IMR-90 (cell line): ENCODE measurements around the gene TBX10. TPM values are rescaled to one million over a fixed set of nuclear protein-coding genes. Genes with fewer than 3 reads are reported as not detected.

Experiments used
- ATAC-seq: fragments of 200-7000 bp; cut with Tn5 transposase; 2 replicates; pipeline ENCODE4 v1.9.1; 2020; ENCODE audit warnings: low read depth, mild to moderate bottlenecking, moderate library complexity
- BruUV-seq: library from RNA; stranded (reverse); fragments of 400-500 nt; replicated peaks from 2 replicates; lab custom pipeline; 2021; lab: Mats Ljungman, UMichigan
- CTCF ChIA-PET: fragments of 300-600 bp; formaldehyde crosslinking; extraction: SDS; loops from one replicate; lab custom pipeline; 2021; ENCODE audit warnings: antibody characterized with exemption; lab: Yijun Ruan, JAX
- POLR2A ChIA-PET: fragments of 300-600 bp; sonication (Branson Sonifier 250); formaldehyde crosslinking; loops from one replicate; lab custom pipeline; 2022; ENCODE audit warnings: antibody characterized with exemption; ENCODE audit not compliant: unreplicated experiment; lab: Charles Lee
- DNase-seq: peaks from one replicate; pipeline ENCODE4 v3.0.0; 2013
- H2AFZ ChIP-seq: replicated peaks from 2 replicates; pipeline ENCODE3; 2013; ENCODE audit warnings: low read length, mild to moderate bottlenecking; ENCODE audit not compliant: poor library complexity
- H2AK5ac ChIP-seq: 2 replicates; pipeline ENCODE4 v1.6.1; 2013; ENCODE audit warnings: low read depth, low read length, inconsistent platforms
- H2AK9ac ChIP-seq: replicated peaks from 2 replicates; pipeline ENCODE3; 2013; ENCODE audit warnings: mild to moderate bottlenecking, low read depth, low read length, moderate library complexity; ENCODE audit not compliant: poor library complexity
- H2BK120ac ChIP-seq: 2 replicates; pipeline ENCODE4 v1.6.1; 2013; ENCODE audit warnings: low read depth, low read length, inconsistent platforms
- H2BK15ac ChIP-seq: 3 replicates; pipeline ENCODE4 v1.6.1; 2013; ENCODE audit warnings: low read depth, low read length, inconsistent platforms
- H2BK20ac ChIP-seq: 2 replicates; pipeline ENCODE4 v1.6.1; 2013; ENCODE audit warnings: low read depth, mild to moderate bottlenecking, inconsistent platforms, low read length, moderate library complexity
- H2BK5ac ChIP-seq: 2 replicates; pipeline ENCODE4 v1.6.1; 2013; ENCODE audit warnings: mild to moderate bottlenecking, low read depth, low read length, inconsistent platforms; ENCODE audit not compliant: poor library complexity, severe bottlenecking
- H3K14ac ChIP-seq: replicated peaks from 2 replicates; pipeline ENCODE4 v1.6.1; 2013; ENCODE audit warnings: low read depth, low read length, inconsistent platforms
- H3K18ac ChIP-seq: 2 replicates; pipeline ENCODE4 v1.6.1; 2013; ENCODE audit warnings: low read depth, low read length, control low read depth
- H3K23ac ChIP-seq: 2 replicates; pipeline ENCODE4 v1.6.1; 2013; ENCODE audit warnings: low read depth, low read length, inconsistent platforms
- H3K27ac ChIP-seq: 2 replicates; pipeline ENCODE4 v1.5.1; 2013; ENCODE audit warnings: mild to moderate bottlenecking, control low read depth, low read length; ENCODE audit not compliant: insufficient read depth
- H3K27me3 ChIP-seq: 2 replicates; pipeline ENCODE4 v1.6.1; 2013; ENCODE audit warnings: low read length; ENCODE audit not compliant: control insufficient read depth, insufficient read depth
- H3K36me3 ChIP-seq: 2 replicates; pipeline ENCODE4 v1.6.1; 2013; ENCODE audit warnings: low read length, mixed read lengths; ENCODE audit not compliant: control insufficient read depth, insufficient read depth
- H3K4ac ChIP-seq: 2 replicates; pipeline ENCODE4 v1.6.1; 2013; ENCODE audit warnings: low read depth, low read length, inconsistent platforms
- H3K4me1 ChIP-seq: 2 replicates; pipeline ENCODE4 v1.6.1; 2013; ENCODE audit warnings: low read length, mixed read lengths; ENCODE audit not compliant: control insufficient read depth, insufficient read depth
- H3K4me2 ChIP-seq: 2 replicates; pipeline ENCODE4 v1.6.1; 2013; ENCODE audit warnings: low read depth, mild to moderate bottlenecking, control low read depth, low read length, moderate library complexity
- H3K4me3 ChIP-seq: 2 replicates; pipeline ENCODE4 v1.5.1; 2013; ENCODE audit warnings: low read depth, mild to moderate bottlenecking, control low read depth, low read length, moderate library complexity; ENCODE audit not compliant: insufficient read depth
- H3K56ac ChIP-seq: 2 replicates; pipeline ENCODE4 v1.6.1; 2013; ENCODE audit warnings: low read length, inconsistent platforms; ENCODE audit not compliant: insufficient read depth; ENCODE audit errors: extremely low read depth
- H3K79me1 ChIP-seq, 2 experiments: 2 replicates each; pipeline ENCODE4 v1.6.1; 2013; ENCODE audit warnings: low read length in 2 of 2, inconsistent platforms in 1 of 2, low read depth in 1 of 2
- H3K9ac ChIP-seq: 2 replicates; pipeline ENCODE4 v1.6.1; 2013; ENCODE audit warnings: low read depth, low read length, control low read depth
- H3K9me1 ChIP-seq: 2 replicates; pipeline ENCODE4 v1.6.1; 2013; ENCODE audit warnings: low read length, inconsistent platforms; ENCODE audit not compliant: insufficient read depth
- H3K9me3 ChIP-seq: 2 replicates; pipeline ENCODE4 v1.6.1; 2013; ENCODE audit warnings: low read length; ENCODE audit not compliant: control insufficient read depth, insufficient read depth
- H4K20me1 ChIP-seq: 2 replicates; pipeline ENCODE4 v1.6.1; 2013; ENCODE audit warnings: low read length, inconsistent platforms; ENCODE audit not compliant: insufficient read depth
- H4K5ac ChIP-seq: 2 replicates; pipeline ENCODE4 v1.6.1; 2013; ENCODE audit warnings: mild to moderate bottlenecking, low read depth, low read length, control low read depth
- H4K8ac ChIP-seq, 2 experiments: 2 replicates each; pipeline ENCODE4 v1.6.1; 2013; ENCODE audit warnings: low read depth in 2 of 2, low read length in 2 of 2, control low read depth in 1 of 2, inconsistent platforms in 1 of 2
- H4K91ac ChIP-seq: 2 replicates; pipeline ENCODE4 v1.6.1; 2013; ENCODE audit warnings: low read depth, low read length, inconsistent platforms; ENCODE audit not compliant: insufficient read depth
- BHLHE40 ChIP-seq: fragments of 150-350 bp; IDR thresholded peaks from 2 replicates; pipeline ENCODE4 v1.6.1; 2016; ENCODE audit warnings: mild to moderate bottlenecking, low read depth, low read length
- CEBPB ChIP-seq: IDR thresholded peaks from 2 replicates; pipeline ENCODE4 v1.6.1; 2012; ENCODE audit warnings: low read depth, low read length, improper control_type of control experiment
- MAFK ChIP-seq: IDR thresholded peaks from 2 replicates; pipeline ENCODE4 v1.6.1; 2012; ENCODE audit warnings: low read depth, low read length, improper control_type of control experiment
- MAZ ChIP-seq: IDR thresholded peaks from 2 replicates; pipeline ENCODE4 v1.6.1; 2012; ENCODE audit warnings: low read depth, mild to moderate bottlenecking, low read length, improper control_type of control experiment, moderate library complexity, borderline replicate concordance
- MXI1 ChIP-seq: IDR thresholded peaks from 2 replicates; pipeline ENCODE4 v1.6.1; 2012; ENCODE audit warnings: low read depth, mild to moderate bottlenecking, low read length, moderate library complexity, borderline replicate concordance
- NFE2L2 ChIP-seq: fragments of 150-350 bp; IDR thresholded peaks from 2 replicates; pipeline ENCODE4 v1.6.1; 2016; ENCODE audit warnings: low read depth, mild to moderate bottlenecking, low read length
- POLR2A ChIP-seq: IDR thresholded peaks from 2 replicates; pipeline ENCODE4 v1.6.1; 2012; ENCODE audit warnings: mild to moderate bottlenecking, low read depth, low read length
- RAD21 ChIP-seq: IDR thresholded peaks from 2 replicates; pipeline ENCODE4 v1.6.1; 2012; ENCODE audit warnings: low read length, improper control_type of control experiment
- RCOR1 ChIP-seq: IDR thresholded peaks from 2 replicates; pipeline ENCODE4 v1.6.1; 2012; ENCODE audit warnings: mild to moderate bottlenecking, low read length, improper control_type of control experiment; ENCODE audit not compliant: insufficient replicate concordance
- RFX5 ChIP-seq: IDR thresholded peaks from 2 replicates; pipeline ENCODE4 v1.8.0; 2012; ENCODE audit warnings: low read depth, mild to moderate bottlenecking, low read length, moderate library complexity
- WGBS, 2 experiments: methylation state at CpG; one replicate each; pipeline versions ENCODE4 v1.1.5 to v1.1.7; 2013; ENCODE audit warnings: missing lambda C conversion rate in 2 of 2; ENCODE audit not compliant: insufficient read length in 1 of 2; ENCODE audit errors: extremely low coverage in 2 of 2; 5-methylcytosine and 5-hydroxymethylcytosine counted together
- dilution Hi-C: fragments of 300-500 bp; cut with HindIII; formaldehyde crosslinking; loops from one replicate; pipeline ENCODE4 v1.14.3; 2018; ENCODE audit warnings: low sequenced_read_pairs; ENCODE audit not compliant: unreplicated experiment
- in situ Hi-C: fragments of 300-500 bp; cut with MboI; formaldehyde crosslinking; loops from 3 replicates; pipeline ENCODE4 v1.14.3; 2019; ENCODE audit warnings: low sequenced_read_pairs, inconsistent platforms, mixed read lengths
- intact Hi-C: fragments of 100-400 bp; cut with micrococcal nuclease; formaldehyde crosslinking; loops from 2 replicates; pipeline ENCODE4 v1.10.0; 2022
- polyA plus RNA-seq, 3 experiments: library from polyadenylated mRNA; depleted of rRNA; stranded (reverse); fragments of >200 nt; gene quantifications; 2 replicates each; pipeline ENCODE4 v1.2.3, GENCODE V29; 2012; ENCODE audit warnings: low replicate concordance in 1 of 3
- total RNA-seq: library from RNA; depleted of rRNA; stranded (reverse); fragments of >200 nt; gene quantifications from 2 replicates; pipeline ENCODE4 v1.2.3, GENCODE V29; 2012
- TF ChIP-seq, protein P1 (sequence below): fragments of 150-350 bp; IDR thresholded peaks from 2 replicates; pipeline ENCODE4 v1.6.1; 2017; ENCODE audit warnings: mild to moderate bottlenecking, antibody characterized with exemption, low read length, low read depth
- TF ChIP-seq, protein P2 (sequence below): conservative IDR thresholded peaks from 2 replicates; pipeline ENCODE4 v1.5.1; 2012; ENCODE audit warnings: mild to moderate bottlenecking, low read depth, low read length, improper control_type of control experiment
- TF ChIP-seq, protein P3 (sequence below): fragments of 150-350 bp; IDR thresholded peaks from 2 replicates; pipeline ENCODE4 v1.6.1; 2016; ENCODE audit warnings: low read depth, mild to moderate bottlenecking, low read length, moderate library complexity, borderline replicate concordance

The TBX10 gene
- total and polyA plus RNA-seq, 2 of the 4 experiments (the other 2 are of a cell fraction), result not detected

DNA sequence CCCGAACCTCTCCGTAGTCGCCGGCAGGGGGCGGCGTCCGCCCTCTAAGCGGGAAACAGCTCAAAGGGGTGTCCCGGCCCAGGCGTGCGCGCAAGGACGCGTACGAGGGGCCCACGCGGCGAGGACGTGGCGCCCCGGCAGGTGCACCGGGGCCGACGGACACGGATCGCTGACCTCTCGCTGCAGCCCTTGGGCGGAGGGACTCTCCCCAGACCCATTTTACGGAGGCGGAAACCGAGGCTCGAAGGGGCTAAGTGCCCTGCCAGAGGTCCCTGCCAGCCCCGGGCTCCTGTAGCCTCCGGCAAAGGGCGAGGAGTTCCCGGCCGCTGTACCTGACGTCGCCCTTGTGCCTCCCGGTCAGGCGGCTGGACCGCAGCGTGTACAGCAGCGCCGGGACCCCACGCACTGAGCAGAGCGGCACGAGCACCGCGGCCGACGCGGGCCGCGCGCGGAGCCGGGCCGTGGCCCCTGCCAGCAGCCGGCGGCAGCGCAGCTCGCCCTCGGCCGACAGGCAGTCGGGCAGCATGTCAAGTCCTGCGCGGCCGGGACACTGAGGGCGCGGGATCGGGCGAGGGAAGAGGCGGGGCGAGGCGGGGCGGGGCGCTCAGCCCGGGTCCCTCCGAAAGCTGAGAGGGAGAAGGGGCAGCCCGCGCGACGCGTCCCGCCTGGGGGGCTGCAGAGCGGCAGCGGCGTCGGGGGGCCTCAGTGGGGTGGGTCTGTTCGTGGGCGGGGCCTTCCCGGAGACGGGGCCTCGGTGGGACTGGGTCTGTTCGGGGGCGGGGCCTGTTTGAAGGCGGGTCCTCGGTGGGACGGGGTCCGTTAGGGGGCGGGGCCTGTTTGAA lies 10.0 kb downstream of the TBX10 start, which contains the start of gene NUDT8:
Gene NUDT8, minus strand, starts transcription at position 552 of the 842 bp plus-strand sequence. Its CDS starts 26 bp downstream, at position 526.
- Histone ChIP-seq H4K20me1 (no peaks in the 10 kb centered on the region), H3K4me3 (peak within 1 kb of the TSS; percentile 88), H2AFZ (peak within 1 kb of the TSS; percentile 100), H4K91ac (peak within 1 kb of the TSS; percentile 70; the same call in 1 of the 2 replicates), H3K36me3 (no peaks in the 10 kb centered on the region), H3K27me3 (peaks cover under 1% of the 10 kb centered on the region; the same call in 1 of the 2 replicates), H3K9ac (peak within 1 kb of the TSS; percentile 75), H4K5ac (peak within 1 kb of the TSS; percentile 52; the same call in 1 of the 2 replicates), H3K9me3 (no peaks in the 10 kb centered on the region), H3K18ac (no peak within 1 kb of the TSS), H3K4me1 (0 out of 2 replicates have a peak, but pooled peaks cover 3% of the 10 kb centered on the region), H3K4ac (peak within 1 kb of the TSS; percentile 70), H3K56ac (no peak within 1 kb of the TSS), H3K4me2 (peak within 1 kb of the TSS; percentile 92), H4K8ac (peak within 1 kb of the TSS; percentile 74 to 80; a peak in 2 of 4 replicates), H3K79me1 (no peaks in the 10 kb centered on the region), H3K9me1 (peaks cover 4% of the 10 kb centered on the region; the same call in 1 of the 2 replicates), H2BK120ac (no peak within 1 kb of the TSS), H2AK5ac (peak within 1 kb of the TSS; percentile 46; the same call in 1 of the 2 replicates), H3K14ac (peak within 1 kb of the TSS; percentile 73), H2BK15ac (no peak within 1 kb of the TSS), H2AK9ac (peak within 1 kb of the TSS; percentile 91), H2BK5ac (no peak within 1 kb of the TSS), H3K27ac (peak within 1 kb of the TSS; percentile 61), H2BK20ac (no peak within 1 kb of the TSS), H3K23ac (peak within 1 kb of the TSS; percentile 56; the same call in 1 of the 2 replicates)
- POLR2A ChIA-PET, result interaction anchor here (0.7 kb wide), 1 partner anchor 34 kb away, joined by 6 read pairs; no protein-coding TSS in a partner anchor
- ATAC-seq (peak; percentile 74), DNase-seq (peak; percentile 68)
- BruUV-seq, result no TSS peak
- WGBS, 2 experiments, result 0% methylated on average over 34 of the region's 102 CpGs; no CpG with 5 or more reads in 1 of the 2 experiments
- CTCF ChIA-PET, result interaction anchor here (0.6 to 2.0 kb wide), 8 partner anchors 12 to 66 kb away, joined by 3 to 7 read pairs (median 4); no protein-coding TSS in a partner anchor
- in situ Hi-C loops, result no loop called here
- intact Hi-C loops, result no loop called here
- dilution Hi-C loops, result no loop called here
- TF ChIP-seq BHLHE40, result 0 out of 2 replicates have a peak, but pooled peaks have one; percentile 22
- no peak for TF ChIP-seq RFX5
- no peak for TF ChIP-seq POLR2A
- TF ChIP-seq NFE2L2, result no peak
- TF ChIP-seq MAZ, result peak; percentile 67; the same call in 1 of the 2 replicates
- TF ChIP-seq, protein P1, sequence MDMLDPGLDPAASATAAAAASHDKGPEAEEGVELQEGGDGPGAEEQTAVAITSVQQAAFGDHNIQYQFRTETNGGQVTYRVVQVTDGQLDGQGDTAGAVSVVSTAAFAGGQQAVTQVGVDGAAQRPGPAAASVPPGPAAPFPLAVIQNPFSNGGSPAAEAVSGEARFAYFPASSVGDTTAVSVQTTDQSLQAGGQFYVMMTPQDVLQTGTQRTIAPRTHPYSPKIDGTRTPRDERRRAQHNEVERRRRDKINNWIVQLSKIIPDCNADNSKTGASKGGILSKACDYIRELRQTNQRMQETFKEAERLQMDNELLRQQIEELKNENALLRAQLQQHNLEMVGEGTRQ, result no peak
- TF ChIP-seq, protein P2, sequence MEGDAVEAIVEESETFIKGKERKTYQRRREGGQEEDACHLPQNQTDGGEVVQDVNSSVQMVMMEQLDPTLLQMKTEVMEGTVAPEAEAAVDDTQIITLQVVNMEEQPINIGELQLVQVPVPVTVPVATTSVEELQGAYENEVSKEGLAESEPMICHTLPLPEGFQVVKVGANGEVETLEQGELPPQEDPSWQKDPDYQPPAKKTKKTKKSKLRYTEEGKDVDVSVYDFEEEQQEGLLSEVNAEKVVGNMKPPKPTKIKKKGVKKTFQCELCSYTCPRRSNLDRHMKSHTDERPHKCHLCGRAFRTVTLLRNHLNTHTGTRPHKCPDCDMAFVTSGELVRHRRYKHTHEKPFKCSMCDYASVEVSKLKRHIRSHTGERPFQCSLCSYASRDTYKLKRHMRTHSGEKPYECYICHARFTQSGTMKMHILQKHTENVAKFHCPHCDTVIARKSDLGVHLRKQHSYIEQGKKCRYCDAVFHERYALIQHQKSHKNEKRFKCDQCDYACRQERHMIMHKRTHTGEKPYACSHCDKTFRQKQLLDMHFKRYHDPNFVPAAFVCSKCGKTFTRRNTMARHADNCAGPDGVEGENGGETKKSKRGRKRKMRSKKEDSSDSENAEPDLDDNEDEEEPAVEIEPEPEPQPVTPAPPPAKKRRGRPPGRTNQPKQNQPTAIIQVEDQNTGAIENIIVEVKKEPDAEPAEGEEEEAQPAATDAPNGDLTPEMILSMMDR, result peak; percentile 85
- TF ChIP-seq MXI1, result peak; percentile 27; the same call in 1 of the 2 replicates
- peak; percentile 36 for TF ChIP-seq RCOR1
- TF ChIP-seq, protein P3, sequence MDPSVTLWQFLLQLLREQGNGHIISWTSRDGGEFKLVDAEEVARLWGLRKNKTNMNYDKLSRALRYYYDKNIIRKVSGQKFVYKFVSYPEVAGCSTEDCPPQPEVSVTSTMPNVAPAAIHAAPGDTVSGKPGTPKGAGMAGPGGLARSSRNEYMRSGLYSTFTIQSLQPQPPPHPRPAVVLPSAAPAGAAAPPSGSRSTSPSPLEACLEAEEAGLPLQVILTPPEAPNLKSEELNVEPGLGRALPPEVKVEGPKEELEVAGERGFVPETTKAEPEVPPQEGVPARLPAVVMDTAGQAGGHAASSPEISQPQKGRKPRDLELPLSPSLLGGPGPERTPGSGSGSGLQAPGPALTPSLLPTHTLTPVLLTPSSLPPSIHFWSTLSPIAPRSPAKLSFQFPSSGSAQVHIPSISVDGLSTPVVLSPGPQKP, result no peak
- TF ChIP-seq MAFK, result no peak
- TF ChIP-seq RAD21, result peak; percentile 67
- no peak for TF ChIP-seq CEBPB
